ENCODE data around the gene DNAJC5G. TPM values are rescaled to one million over a fixed set of nuclear protein-coding genes. Genes with fewer than 3 reads are reported as not detected.

DNAJC5G gene
- total RNA-seq, 1 donor from 2014 or later, result not detected

- Histone ChIP-seq H3K4me1 (peaks cover 12% of the 10 kb centered on the region), H3K9me3 (ENCODE audit: low read depth) (no peaks in the 10 kb centered on the region), H3K4me3 (no peak overlapping the region), H3K9ac (no peak overlapping the region), H2AFZ (replicated peaks) (no peak overlapping the region), H3K4me2 (peak overlapping the region; percentile 70), H3K79me2 (ENCODE audit: low read depth) (no peaks in the 10 kb centered on the region), H3K36me3 (no peaks in the 10 kb centered on the region), H3K27ac (no peak overlapping the region), H4K20me1 (ENCODE audit: low read depth) (peaks cover 37% of the 10 kb centered on the region), H3K27me3 (peaks cover 49% of the 10 kb centered on the region), H3F3A (ENCODE audit: low read depth) (peaks cover 12% of the 10 kb centered on the region)
- TF ChIP-seq EZH2 (IDR thresholded peaks at IDR 0.05) (peak; percentile 80), EZH2phosphoT487 (IDR thresholded peaks at IDR 0.05) (peak; percentile 64), CTCF (IDR thresholded peaks at IDR 0.05) (no peak)
- Mint-ChIP-seq H3K4me3 (no peak overlapping the region), H3K9me3 (no peaks in the 10 kb centered on the region), H3K36me3 (peaks cover 5% of the 10 kb centered on the region), H3K27me3 (ENCODE audit: insufficient read depth, low read depth) (peaks cover 31% of the 10 kb centered on the region), H3K27ac (no peak overlapping the region), H3K4me1 (no peaks in the 10 kb centered on the region)
- peak; percentile 42 for DNase-seq (ENCODE audit: low spot score)
These were observed 31.5 kb downstream of the DNAJC5G start for GRCh38 chr2:27306573-27307286.

GRCh38 chr2:27307287-27307544 lies 32.0 kb downstream of the DNAJC5G start:
- DNase-seq (ENCODE audit: low spot score), result no peak
- no peak overlapping the region for H3K9ac ChIP-seq
- H3K27me3 ChIP-seq, result peaks cover 49% of the 10 kb centered on the region
- Mint-ChIP-seq H3K27me3 (ENCODE audit: insufficient read depth, low read depth) (peaks cover 31% of the 10 kb centered on the region), H3K27ac (no peak overlapping the region), H3K4me1 (no peaks in the 10 kb centered on the region), H3K4me3 (no peak overlapping the region), H3K9me3 (no peaks in the 10 kb centered on the region), H3K36me3 (peaks cover 5% of the 10 kb centered on the region)
- H3K4me2 ChIP-seq, result peak overlapping the region; percentile 70
- H3K36me3 ChIP-seq, result no peaks in the 10 kb centered on the region
- TF ChIP-seq EZH2phosphoT487 (IDR thresholded peaks at IDR 0.05), result peak; percentile 45
- TF ChIP-seq CTCF (IDR thresholded peaks at IDR 0.05), result no peak
- H4K20me1 ChIP-seq (ENCODE audit: low read depth), result peaks cover 37% of the 10 kb centered on the region
- H3K4me3 ChIP-seq, result peak overlapping the region; percentile 17
- H3K79me2 ChIP-seq (ENCODE audit: low read depth), result no peaks in the 10 kb centered on the region
- H3K4me1 ChIP-seq, result peaks cover 12% of the 10 kb centered on the region
- H3K9me3 ChIP-seq (ENCODE audit: low read depth), result no peaks in the 10 kb centered on the region
- H3K27ac ChIP-seq, result no peak overlapping the region
- H2AFZ ChIP-seq (replicated peaks), result no peak overlapping the region
- H3F3A ChIP-seq (ENCODE audit: low read depth), result peaks cover 12% of the 10 kb centered on the region

GRCh38 chr2:27307545-27308358 lies 32.5 kb downstream of the DNAJC5G start:
- Mint-ChIP-seq H3K27me3 (ENCODE audit: insufficient read depth, low read depth) (peaks cover 31% of the 10 kb centered on the region), H3K36me3 (peaks cover 5% of the 10 kb centered on the region), H3K4me1 (no peaks in the 10 kb centered on the region), H3K9me3 (no peaks in the 10 kb centered on the region), H3K4me3 (peak overlapping the region; percentile 30), H3K27ac (no peak overlapping the region)
- no peak for TF ChIP-seq CTCF (IDR thresholded peaks at IDR 0.05)
- TF ChIP-seq EZH2 (IDR thresholded peaks at IDR 0.05), result peak; percentile 92
- peak; percentile 62 for TF ChIP-seq EZH2phosphoT487 (IDR thresholded peaks at IDR 0.05)
- Histone ChIP-seq H3F3A (ENCODE audit: low read depth) (peaks cover 12% of the 10 kb centered on the region), H3K4me3 (peak overlapping the region; percentile 17), H2AFZ (replicated peaks) (no peak overlapping the region), H3K27ac (no peak overlapping the region), H3K4me2 (peak overlapping the region; percentile 70), H3K36me3 (no peaks in the 10 kb centered on the region), H3K9ac (no peak overlapping the region), H3K9me3 (ENCODE audit: low read depth) (no peaks in the 10 kb centered on the region), H3K4me1 (peaks cover 12% of the 10 kb centered on the region), H3K27me3 (peaks cover 49% of the 10 kb centered on the region), H3K79me2 (ENCODE audit: low read depth) (no peaks in the 10 kb centered on the region), H4K20me1 (ENCODE audit: low read depth) (peaks cover 37% of the 10 kb centered on the region)
- DNase-seq (ENCODE audit: low spot score), result peak; percentile 58

Measured in neural progenitor cell (in vitro differentiated cells).